Measurements from ENCODE around the gene CCDC85A. TPM values are rescaled to one million over a fixed set of nuclear protein-coding genes. Genes with fewer than 3 reads are reported as not detected.

The CCDC85A gene
- total RNA-seq, 1 donor from 2014 or later, result 4.7 TPM

DNA sequence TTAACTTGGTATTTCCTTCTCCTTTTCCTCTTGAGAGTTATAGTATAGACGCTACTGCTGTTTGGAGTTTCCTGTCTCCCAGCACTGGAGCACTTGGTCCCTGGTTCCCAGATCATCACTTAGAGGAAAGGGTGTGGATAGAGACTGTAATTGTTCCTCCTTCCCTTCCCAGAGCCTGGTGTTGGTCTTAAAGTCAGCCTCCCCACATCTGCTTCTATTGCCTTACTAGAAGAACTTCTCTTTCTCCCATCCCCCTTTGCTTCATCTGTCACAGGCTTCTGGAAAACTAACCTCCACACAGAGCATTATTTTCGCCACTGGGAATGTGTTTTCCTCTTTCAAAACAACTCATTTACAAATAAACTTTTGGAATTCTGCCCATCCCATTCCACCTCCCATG lies 131.0 kb downstream of the CCDC85A start:
- no peak overlapping the region for H3K4me3 ChIP-seq

DNA sequence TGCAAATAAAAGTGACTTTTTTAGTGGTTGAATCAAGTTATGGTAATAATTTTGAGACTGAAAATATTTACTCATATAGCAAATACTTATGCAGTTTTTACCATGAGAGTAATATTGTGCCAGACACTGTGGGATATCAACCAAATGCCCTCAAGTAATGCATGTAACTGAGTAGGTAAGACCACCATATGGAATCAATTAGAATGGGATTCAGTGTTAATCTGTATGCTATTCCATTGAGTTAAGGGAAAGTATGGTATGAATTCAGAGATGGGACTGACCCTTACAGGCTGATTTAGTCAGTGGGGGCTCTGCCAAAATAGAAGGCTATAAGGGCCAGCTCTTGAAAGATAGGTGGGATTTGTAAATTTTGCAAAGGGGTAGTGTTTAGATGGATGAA lies 131.6 kb downstream of the CCDC85A start:
- Histone ChIP-seq H3K4me3 (no peak overlapping the region), H3K4me1 (no peaks in the 10 kb centered on the region), H3K27ac (no peak overlapping the region), H3K27me3 (no peaks in the 10 kb centered on the region), H3K9me3 (no peaks in the 10 kb centered on the region), H3K36me3 (no peaks in the 10 kb centered on the region)
- TF ChIP-seq POLR2AphosphoS5 (IDR thresholded peaks at IDR 0.05; ENCODE audit: insufficient read depth in 1 of 2, low read depth in 1 of 2), result no peak
- intact Hi-C loops (cut with DNase I), result no loop called here
- no peak for DNase-seq (ENCODE audit: extremely low spot score in 2 of 2)

More for the DNA sequence above, 131.0 kb downstream of the CCDC85A start:
- H3K36me3 ChIP-seq, result no peaks in the 10 kb centered on the region
- no peaks in the 10 kb centered on the region for H3K4me1 ChIP-seq
- TF ChIP-seq, protein P1, sequence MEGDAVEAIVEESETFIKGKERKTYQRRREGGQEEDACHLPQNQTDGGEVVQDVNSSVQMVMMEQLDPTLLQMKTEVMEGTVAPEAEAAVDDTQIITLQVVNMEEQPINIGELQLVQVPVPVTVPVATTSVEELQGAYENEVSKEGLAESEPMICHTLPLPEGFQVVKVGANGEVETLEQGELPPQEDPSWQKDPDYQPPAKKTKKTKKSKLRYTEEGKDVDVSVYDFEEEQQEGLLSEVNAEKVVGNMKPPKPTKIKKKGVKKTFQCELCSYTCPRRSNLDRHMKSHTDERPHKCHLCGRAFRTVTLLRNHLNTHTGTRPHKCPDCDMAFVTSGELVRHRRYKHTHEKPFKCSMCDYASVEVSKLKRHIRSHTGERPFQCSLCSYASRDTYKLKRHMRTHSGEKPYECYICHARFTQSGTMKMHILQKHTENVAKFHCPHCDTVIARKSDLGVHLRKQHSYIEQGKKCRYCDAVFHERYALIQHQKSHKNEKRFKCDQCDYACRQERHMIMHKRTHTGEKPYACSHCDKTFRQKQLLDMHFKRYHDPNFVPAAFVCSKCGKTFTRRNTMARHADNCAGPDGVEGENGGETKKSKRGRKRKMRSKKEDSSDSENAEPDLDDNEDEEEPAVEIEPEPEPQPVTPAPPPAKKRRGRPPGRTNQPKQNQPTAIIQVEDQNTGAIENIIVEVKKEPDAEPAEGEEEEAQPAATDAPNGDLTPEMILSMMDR (IDR thresholded peaks at IDR 0.05), result no peak
- TF ChIP-seq POLR2AphosphoS5 (IDR thresholded peaks at IDR 0.05; ENCODE audit: insufficient read depth in 1 of 2, low read depth in 1 of 2) (no peak), POLR2A (IDR thresholded peaks at IDR 0.05) (no peak)
- DNase-seq (ENCODE audit: extremely low spot score in 2 of 2), result no peak
- no peaks in the 10 kb centered on the region for H3K9me3 ChIP-seq
- no peaks in the 10 kb centered on the region for H3K27me3 ChIP-seq
- intact Hi-C loops (cut with DNase I), result no loop called here
- no peak overlapping the region for H3K27ac ChIP-seq

DNA sequence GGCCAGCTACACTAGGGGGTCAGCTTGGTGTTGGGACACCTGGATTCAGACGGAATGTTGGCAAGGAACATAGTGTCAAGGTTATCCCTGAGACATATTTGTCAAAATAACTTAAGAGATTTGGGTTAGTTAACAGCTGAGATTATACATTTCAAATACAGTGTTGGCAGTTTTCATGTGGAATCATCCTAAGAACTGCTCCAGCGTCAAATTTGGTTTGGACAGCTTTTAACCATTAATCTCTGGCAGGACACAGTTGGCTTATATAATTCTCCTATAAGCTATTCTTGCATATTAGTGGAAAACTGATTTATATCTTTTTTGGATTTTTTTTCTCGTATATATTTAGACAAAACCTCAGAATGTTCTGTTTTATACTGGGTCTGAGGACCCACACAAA lies 132.2 kb downstream of the CCDC85A start:
- Histone ChIP-seq H3K9me3 (no peaks in the 10 kb centered on the region), H3K27ac (no peak overlapping the region), H3K27me3 (no peaks in the 10 kb centered on the region), H3K4me3 (no peak overlapping the region), H3K4me1 (no peaks in the 10 kb centered on the region), H3K36me3 (no peaks in the 10 kb centered on the region)
- no peak for DNase-seq (ENCODE audit: extremely low spot score in 2 of 2)
- intact Hi-C loops (cut with DNase I), result no loop called here
- TF ChIP-seq, protein P1 (IDR thresholded peaks at IDR 0.05), result no peak
- no peak for TF ChIP-seq POLR2AphosphoS5 (IDR thresholded peaks at IDR 0.05; ENCODE audit: insufficient read depth in 1 of 2, low read depth in 1 of 2)
- TF ChIP-seq POLR2A (IDR thresholded peaks at IDR 0.05), result no peak

- TF ChIP-seq, protein P1 (IDR thresholded peaks at IDR 0.05), result no peak
- TF ChIP-seq POLR2AphosphoS5 (IDR thresholded peaks at IDR 0.05; ENCODE audit: insufficient read depth in 1 of 2, low read depth in 1 of 2), result no peak
- TF ChIP-seq POLR2A (IDR thresholded peaks at IDR 0.05), result no peak
- no peaks in the 10 kb centered on the region for H3K9me3 ChIP-seq
- H3K27ac ChIP-seq, result no peak overlapping the region
- H3K27me3 ChIP-seq, result no peaks in the 10 kb centered on the region
- no peak overlapping the region for H3K4me3 ChIP-seq
- intact Hi-C loops (cut with DNase I), result no loop called here
- H3K36me3 ChIP-seq, result no peaks in the 10 kb centered on the region
- no peaks in the 10 kb centered on the region for H3K4me1 ChIP-seq
- DNase-seq (ENCODE audit: extremely low spot score in 2 of 2), result no peak
Observed at GRCh38 chr2:56318147-56318546, 134.4 kb downstream of the CCDC85A start.

GRCh38 chr2:56325661-56326345 lies 142.0 kb downstream of the CCDC85A start:
- no peak for DNase-seq (ENCODE audit: extremely low spot score in 2 of 2)
- Histone ChIP-seq H3K4me1 (no peaks in the 10 kb centered on the region), H3K27ac (no peak overlapping the region), H3K9me3 (no peaks in the 10 kb centered on the region), H3K4me3 (no peak overlapping the region), H3K36me3 (no peaks in the 10 kb centered on the region), H3K27me3 (no peaks in the 10 kb centered on the region)
- TF ChIP-seq, protein P1 (IDR thresholded peaks at IDR 0.05), result no peak
- TF ChIP-seq POLR2A (IDR thresholded peaks at IDR 0.05) (no peak), POLR2AphosphoS5 (IDR thresholded peaks at IDR 0.05; ENCODE audit: insufficient read depth in 1 of 2, low read depth in 1 of 2) (no peak)
- intact Hi-C loops (cut with DNase I), result no loop called here

All from vagina (tissue), 2 donors.